MM.1S (cell line): ENCODE data around the gene KCNIP3.

ENCODE experiments used
- DNase-seq: peaks from one replicate; pipeline ENCODE4 v3.0.0-alpha.2; 2015
- H2AFZ ChIP-seq: fragments of 300-600 bp; sonication (generic); 2 replicates; pipeline ENCODE4 v1.6.0; 2016; ENCODE audit warnings: antibody characterized with exemption, low read length
- H3F3A ChIP-seq: fragments of 300-600 bp; sonication (generic); 2 replicates; pipeline ENCODE4 v1.6.1; 2016; ENCODE audit warnings: mild to moderate bottlenecking, antibody characterized with exemption, low read length, moderate library complexity, mixed read lengths; ENCODE audit not compliant: insufficient read depth
- H3K27ac ChIP-seq: fragments of 300-600 bp; sonication (generic); 2 replicates; pipeline ENCODE4 v1.5.1; 2016; ENCODE audit warnings: mild to moderate bottlenecking, low read length
- H3K27me3 ChIP-seq: fragments of 300-600 bp; sonication (generic); replicated peaks from 2 replicates; pipeline ENCODE4 v1.6.0; 2016; ENCODE audit warnings: low read length; ENCODE audit not compliant: insufficient read depth
- H3K36me3 ChIP-seq: fragments of 300-600 bp; sonication (generic); replicated peaks from 2 replicates; pipeline ENCODE4 v1.6.1; 2016; ENCODE audit warnings: mild to moderate bottlenecking, low read length, mixed read lengths; ENCODE audit not compliant: insufficient read depth
- H3K4me1 ChIP-seq: fragments of 300-600 bp; sonication (generic); 2 replicates; pipeline ENCODE4 v1.6.1; 2016; ENCODE audit warnings: low read length, mixed read lengths
- H3K4me2 ChIP-seq: fragments of 300-600 bp; sonication (generic); 2 replicates; pipeline ENCODE4 v1.6.0; 2016; ENCODE audit warnings: low read depth, low read length
- H3K4me3 ChIP-seq: fragments of 300-600 bp; sonication (generic); 2 replicates; pipeline ENCODE4 v1.5.1; 2016; ENCODE audit warnings: low read length, mixed read lengths
- H3K79me2 ChIP-seq: fragments of 300-600 bp; sonication (generic); 2 replicates; pipeline ENCODE4 v1.6.1; 2016; ENCODE audit warnings: mixed run types, low read length, mixed read lengths
- H3K9ac ChIP-seq: fragments of 300-600 bp; sonication (generic); 2 replicates; pipeline ENCODE4 v1.6.1; 2016; ENCODE audit warnings: low read length, mixed read lengths
- H3K9me2 ChIP-seq: fragments of 300-600 bp; sonication (generic); replicated peaks from 2 replicates; pipeline ENCODE4 v1.6.1; 2016; ENCODE audit warnings: mild to moderate bottlenecking, low read length, mixed read lengths; ENCODE audit not compliant: insufficient read depth
- H3K9me3 ChIP-seq: fragments of 300-600 bp; sonication (generic); replicated peaks from 2 replicates; pipeline ENCODE4 v1.6.1; 2016; ENCODE audit warnings: mild to moderate bottlenecking, low read length, mixed read lengths; ENCODE audit not compliant: insufficient read depth
- H4K20me1 ChIP-seq: fragments of 300-600 bp; sonication (generic); 2 replicates; pipeline ENCODE4 v1.6.1; 2016; ENCODE audit warnings: mild to moderate bottlenecking, low read length, moderate library complexity, mixed read lengths; ENCODE audit not compliant: insufficient read depth
- EZH2 ChIP-seq: fragments of 300-600 bp; sonication (generic); optimal IDR thresholded peaks from 2 replicates; pipeline ENCODE3; 2017; ENCODE audit warnings: low read depth, mild to moderate bottlenecking, antibody characterized with exemption, low read length, mixed read lengths
- EZH2phosphoT487 ChIP-seq: fragments of 300-600 bp; sonication (generic); IDR thresholded peaks from 2 replicates; pipeline ENCODE4 v1.6.1; 2018; ENCODE audit warnings: antibody characterized with exemption, low read length
- TF ChIP-seq, protein P1 (sequence below): fragments of 300-600 bp; sonication (generic); IDR thresholded peaks from 2 replicates; pipeline ENCODE4 v1.5.1; 2016; ENCODE audit warnings: antibody characterized with exemption, low read length, mixed read lengths

The KCNIP3 gene

DNA sequence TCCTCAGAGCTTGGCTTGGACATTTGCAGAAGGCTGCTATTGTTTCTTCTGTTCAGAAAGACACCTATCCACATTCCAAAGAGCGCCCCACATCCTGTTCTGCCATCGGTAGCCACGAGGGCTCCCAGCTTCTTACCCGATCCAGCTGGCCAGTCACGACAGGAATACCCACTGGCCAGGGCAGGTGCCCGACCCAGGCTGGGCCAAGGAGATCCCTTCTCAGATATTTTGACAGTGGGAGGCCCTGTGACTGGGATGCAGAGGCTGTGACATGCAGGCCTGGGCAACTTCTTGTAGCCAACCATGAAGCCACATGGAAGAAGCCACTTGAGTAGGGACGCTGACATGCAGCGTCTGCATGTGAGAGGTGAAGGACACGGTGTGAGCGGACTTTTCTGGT is 34.5 kb downstream of the KCNIP3 start:
- Histone ChIP-seq H2AFZ (no peak overlapping the region), H3F3A (no peaks in the 10 kb centered on the region), H3K9me2 (no peaks in the 10 kb centered on the region), H3K36me3 (no peaks in the 10 kb centered on the region), H3K27me3 (0 out of 2 replicates have a peak, but pooled peaks cover 9% of the 10 kb centered on the region), H3K4me3 (no peak overlapping the region), H3K9ac (no peak overlapping the region), H3K27ac (no peak overlapping the region), H3K4me1 (no peaks in the 10 kb centered on the region), H4K20me1 (no peaks in the 10 kb centered on the region), H3K79me2 (no peaks in the 10 kb centered on the region), H3K9me3 (no peaks in the 10 kb centered on the region), H3K4me2 (no peak overlapping the region)
- no peak for DNase-seq
- TF ChIP-seq EZH2phosphoT487 (no peak), EZH2 (no peak)
- TF ChIP-seq, protein P1, sequence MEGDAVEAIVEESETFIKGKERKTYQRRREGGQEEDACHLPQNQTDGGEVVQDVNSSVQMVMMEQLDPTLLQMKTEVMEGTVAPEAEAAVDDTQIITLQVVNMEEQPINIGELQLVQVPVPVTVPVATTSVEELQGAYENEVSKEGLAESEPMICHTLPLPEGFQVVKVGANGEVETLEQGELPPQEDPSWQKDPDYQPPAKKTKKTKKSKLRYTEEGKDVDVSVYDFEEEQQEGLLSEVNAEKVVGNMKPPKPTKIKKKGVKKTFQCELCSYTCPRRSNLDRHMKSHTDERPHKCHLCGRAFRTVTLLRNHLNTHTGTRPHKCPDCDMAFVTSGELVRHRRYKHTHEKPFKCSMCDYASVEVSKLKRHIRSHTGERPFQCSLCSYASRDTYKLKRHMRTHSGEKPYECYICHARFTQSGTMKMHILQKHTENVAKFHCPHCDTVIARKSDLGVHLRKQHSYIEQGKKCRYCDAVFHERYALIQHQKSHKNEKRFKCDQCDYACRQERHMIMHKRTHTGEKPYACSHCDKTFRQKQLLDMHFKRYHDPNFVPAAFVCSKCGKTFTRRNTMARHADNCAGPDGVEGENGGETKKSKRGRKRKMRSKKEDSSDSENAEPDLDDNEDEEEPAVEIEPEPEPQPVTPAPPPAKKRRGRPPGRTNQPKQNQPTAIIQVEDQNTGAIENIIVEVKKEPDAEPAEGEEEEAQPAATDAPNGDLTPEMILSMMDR: no peak

DNA sequence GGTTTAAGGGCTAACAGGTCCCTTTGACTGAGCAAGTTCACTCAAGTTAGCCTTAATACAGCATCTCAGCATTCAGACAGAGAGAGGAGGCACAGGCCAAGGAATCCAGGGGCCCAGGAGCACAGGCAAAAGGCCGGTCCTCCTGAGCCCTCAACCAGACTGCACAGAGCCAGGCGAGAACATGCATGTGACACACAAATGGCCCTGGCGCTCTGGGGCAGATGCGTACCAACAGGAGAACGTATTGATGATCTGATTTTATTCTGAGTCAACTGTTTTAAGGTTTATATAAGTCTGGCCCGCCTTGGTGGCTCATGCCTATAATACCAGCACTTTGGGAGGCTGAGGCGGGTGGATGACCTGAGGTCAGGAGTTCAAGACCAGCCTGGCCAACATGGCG is 34.9 kb downstream of the KCNIP3 start:
- H3K27ac ChIP-seq: no peak overlapping the region
- no peak overlapping the region for H2AFZ ChIP-seq
- H3K36me3 ChIP-seq: no peaks in the 10 kb centered on the region
- H3F3A ChIP-seq: no peaks in the 10 kb centered on the region
- no peak for DNase-seq
- TF ChIP-seq EZH2: no peak
- TF ChIP-seq, protein P1: no peak
- no peak for TF ChIP-seq EZH2phosphoT487
- H3K9ac ChIP-seq: no peak overlapping the region
- H3K4me2 ChIP-seq: no peak overlapping the region
- H4K20me1 ChIP-seq: no peaks in the 10 kb centered on the region
- no peaks in the 10 kb centered on the region for H3K9me3 ChIP-seq
- no peaks in the 10 kb centered on the region for H3K9me2 ChIP-seq
- H3K27me3 ChIP-seq: 0 out of 2 replicates have a peak, but pooled peaks cover 9% of the 10 kb centered on the region
- H3K4me3 ChIP-seq: no peak overlapping the region
- no peaks in the 10 kb centered on the region for H3K79me2 ChIP-seq
- no peaks in the 10 kb centered on the region for H3K4me1 ChIP-seq

DNA sequence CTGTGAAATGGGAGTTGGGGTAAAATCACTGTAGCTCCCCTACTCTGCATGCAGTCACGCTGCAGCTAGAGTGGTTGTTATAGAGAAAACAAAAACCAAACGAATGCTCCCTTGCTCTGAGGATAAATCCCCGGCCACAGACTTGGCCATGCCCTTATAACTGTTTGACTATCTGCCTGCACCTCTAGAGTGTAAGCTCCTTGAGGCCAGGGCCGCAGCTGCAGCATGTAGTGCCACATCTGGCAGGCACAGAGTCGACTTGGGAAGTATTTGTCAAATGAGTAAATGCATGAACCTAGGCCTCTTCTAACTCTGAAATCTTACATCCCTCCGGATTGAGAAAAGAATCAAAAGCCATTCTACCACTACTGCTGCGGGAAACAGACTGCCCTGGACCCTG is 35.9 kb downstream of the KCNIP3 start:
- no peak overlapping the region for H3K4me2 ChIP-seq
- no peak overlapping the region for H3K9ac ChIP-seq
- no peaks in the 10 kb centered on the region for H3K79me2 ChIP-seq
- H3K4me3 ChIP-seq: no peak overlapping the region
- H3K27ac ChIP-seq: no peak overlapping the region
- H4K20me1 ChIP-seq: no peaks in the 10 kb centered on the region
- H3K9me3 ChIP-seq: no peaks in the 10 kb centered on the region
- DNase-seq: no peak
- no peaks in the 10 kb centered on the region for H3K36me3 ChIP-seq
- H3K9me2 ChIP-seq: no peaks in the 10 kb centered on the region
- H2AFZ ChIP-seq: no peak overlapping the region
- H3K27me3 ChIP-seq: 0 out of 2 replicates have a peak, but pooled peaks cover 9% of the 10 kb centered on the region
- no peaks in the 10 kb centered on the region for H3F3A ChIP-seq
- H3K4me1 ChIP-seq: no peaks in the 10 kb centered on the region
- TF ChIP-seq EZH2 (no peak), EZH2phosphoT487 (no peak)
- TF ChIP-seq, protein P1: no peak
